Measurements from ENCODE around the gene PRDM16. TPM values are rescaled to one million over a fixed set of nuclear protein-coding genes. Genes with fewer than 3 reads are reported as not detected.

The PRDM16 gene
- total RNA-seq, 1 experiment from 2014 or later: 6.1 TPM

DNA sequence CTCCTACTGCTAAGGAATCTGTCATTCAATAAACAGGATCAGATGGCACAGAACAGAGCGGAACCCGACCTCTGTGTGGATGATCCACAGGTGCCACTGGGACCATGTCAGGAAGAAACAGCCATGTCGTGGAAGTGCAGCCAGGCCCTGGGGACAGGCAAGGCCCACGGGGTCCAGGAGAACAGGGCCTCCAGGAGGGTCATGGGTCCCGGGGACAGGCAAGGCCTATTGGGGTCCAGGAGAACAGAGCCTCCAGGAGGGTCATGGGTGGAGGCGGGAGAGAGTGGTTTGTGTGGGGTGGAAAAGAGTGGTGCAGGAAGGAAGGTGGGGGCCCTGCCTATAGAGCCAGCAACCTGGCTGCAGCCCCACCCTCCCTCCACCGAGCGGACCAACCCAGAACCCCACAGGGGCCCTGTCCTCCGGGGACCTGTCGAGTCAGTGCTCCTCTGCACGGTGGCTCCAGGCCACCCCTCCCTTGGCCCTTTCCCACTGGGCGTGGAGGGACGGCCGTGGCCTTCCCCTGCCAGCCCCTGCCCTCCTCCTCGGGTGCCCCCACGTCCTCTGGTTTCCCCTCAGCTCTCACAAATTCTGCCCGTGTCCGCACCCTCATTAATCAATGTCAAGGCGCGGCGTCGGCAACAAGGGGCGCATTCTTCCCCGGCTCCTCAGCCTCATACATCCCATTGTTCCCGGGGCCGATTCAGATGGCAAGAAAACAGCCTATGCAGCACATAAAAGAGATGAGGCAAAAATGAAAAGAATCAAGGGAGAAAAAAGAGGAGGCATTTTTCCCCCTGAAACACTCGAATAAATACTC lies 146.4 kb downstream of the PRDM16 start:
- CTCF ChIA-PET: no interaction called here

More for the DNA sequence above, 146.4 kb downstream of the PRDM16 start:
- Histone ChIP-seq H3K4me2 (ENCODE audit: low read length) (no peak overlapping the region), H3K79me2 (ENCODE audit: insufficient read depth, low read length) (no peaks in the 10 kb centered on the region), H3K27ac (ENCODE audit: low read depth, low read length) (no peak overlapping the region), H3K9me2 (ENCODE audit: insufficient read depth) (no peaks in the 10 kb centered on the region), H2AFZ (ENCODE audit: low read depth, low read length, poor library complexity, severe bottlenecking) (no peak overlapping the region), H3K9ac (ENCODE audit: low read length) (no peak overlapping the region), H3K9me3 (ENCODE audit: control insufficient read depth in 1 of 2, insufficient read depth in 1 of 2, low read depth in 1 of 2, low read length in 2 of 2) (no peaks in the 10 kb centered on the region), H3K4me1 (ENCODE audit: control insufficient read depth in 1 of 2, insufficient read depth in 2 of 2, low read length in 2 of 2) (no peaks in the 10 kb centered on the region), H3K4me3 (replicated peaks in 1 of 2; ENCODE audit: low read depth in 1 of 2, low read length in 2 of 2) (no peak overlapping the region), H3K36me3 (ENCODE audit: control insufficient read depth in 1 of 2, insufficient read depth in 2 of 2, low read length in 2 of 2) (no peaks in the 10 kb centered on the region), H3K27me3 (ENCODE audit: insufficient read depth, low read length) (no peaks in the 10 kb centered on the region), H4K20me1 (ENCODE audit: insufficient read depth) (no peaks in the 10 kb centered on the region)
- POLR2A ChIA-PET: no interaction called here
- DNase-seq (ENCODE audit: low read depth, low spot score) (no peak), ATAC-seq (no peak)
- TF ChIP-seq, protein P1, sequence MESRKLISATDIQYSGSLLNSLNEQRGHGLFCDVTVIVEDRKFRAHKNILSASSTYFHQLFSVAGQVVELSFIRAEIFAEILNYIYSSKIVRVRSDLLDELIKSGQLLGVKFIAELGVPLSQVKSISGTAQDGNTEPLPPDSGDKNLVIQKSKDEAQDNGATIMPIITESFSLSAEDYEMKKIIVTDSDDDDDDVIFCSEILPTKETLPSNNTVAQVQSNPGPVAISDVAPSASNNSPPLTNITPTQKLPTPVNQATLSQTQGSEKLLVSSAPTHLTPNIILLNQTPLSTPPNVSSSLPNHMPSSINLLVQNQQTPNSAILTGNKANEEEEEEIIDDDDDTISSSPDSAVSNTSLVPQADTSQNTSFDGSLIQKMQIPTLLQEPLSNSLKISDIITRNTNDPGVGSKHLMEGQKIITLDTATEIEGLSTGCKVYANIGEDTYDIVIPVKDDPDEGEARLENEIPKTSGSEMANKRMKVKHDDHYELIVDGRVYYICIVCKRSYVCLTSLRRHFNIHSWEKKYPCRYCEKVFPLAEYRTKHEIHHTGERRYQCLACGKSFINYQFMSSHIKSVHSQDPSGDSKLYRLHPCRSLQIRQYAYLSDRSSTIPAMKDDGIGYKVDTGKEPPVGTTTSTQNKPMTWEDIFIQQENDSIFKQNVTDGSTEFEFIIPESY (IDR thresholded peaks at IDR 0.05; ENCODE audit: extremely low read depth, insufficient replicate concordance, low read length): no peak
- TF ChIP-seq YY1 (IDR thresholded peaks at IDR 0.05; ENCODE audit: extremely low read depth, insufficient replicate concordance, low read depth, low read length): no peak
- no peak for TF ChIP-seq CBX3 (IDR thresholded peaks at IDR 0.05; ENCODE audit: low read depth)
- no peak for TF ChIP-seq ZFX (IDR thresholded peaks at IDR 0.05)
- TF ChIP-seq EZH2 (IDR thresholded peaks at IDR 0.05): no peak
- no peak for TF ChIP-seq SRF (IDR thresholded peaks at IDR 0.05; ENCODE audit: low read depth)
- no peak for TF ChIP-seq CEBPB (IDR thresholded peaks at IDR 0.05; ENCODE audit: low read depth)
- no peak for TF ChIP-seq SP1 (IDR thresholded peaks at IDR 0.05; ENCODE audit: low read depth)
- TF ChIP-seq SIN3A (IDR thresholded peaks at IDR 0.05; ENCODE audit: low read depth): no peak
- TF ChIP-seq, protein P2, sequence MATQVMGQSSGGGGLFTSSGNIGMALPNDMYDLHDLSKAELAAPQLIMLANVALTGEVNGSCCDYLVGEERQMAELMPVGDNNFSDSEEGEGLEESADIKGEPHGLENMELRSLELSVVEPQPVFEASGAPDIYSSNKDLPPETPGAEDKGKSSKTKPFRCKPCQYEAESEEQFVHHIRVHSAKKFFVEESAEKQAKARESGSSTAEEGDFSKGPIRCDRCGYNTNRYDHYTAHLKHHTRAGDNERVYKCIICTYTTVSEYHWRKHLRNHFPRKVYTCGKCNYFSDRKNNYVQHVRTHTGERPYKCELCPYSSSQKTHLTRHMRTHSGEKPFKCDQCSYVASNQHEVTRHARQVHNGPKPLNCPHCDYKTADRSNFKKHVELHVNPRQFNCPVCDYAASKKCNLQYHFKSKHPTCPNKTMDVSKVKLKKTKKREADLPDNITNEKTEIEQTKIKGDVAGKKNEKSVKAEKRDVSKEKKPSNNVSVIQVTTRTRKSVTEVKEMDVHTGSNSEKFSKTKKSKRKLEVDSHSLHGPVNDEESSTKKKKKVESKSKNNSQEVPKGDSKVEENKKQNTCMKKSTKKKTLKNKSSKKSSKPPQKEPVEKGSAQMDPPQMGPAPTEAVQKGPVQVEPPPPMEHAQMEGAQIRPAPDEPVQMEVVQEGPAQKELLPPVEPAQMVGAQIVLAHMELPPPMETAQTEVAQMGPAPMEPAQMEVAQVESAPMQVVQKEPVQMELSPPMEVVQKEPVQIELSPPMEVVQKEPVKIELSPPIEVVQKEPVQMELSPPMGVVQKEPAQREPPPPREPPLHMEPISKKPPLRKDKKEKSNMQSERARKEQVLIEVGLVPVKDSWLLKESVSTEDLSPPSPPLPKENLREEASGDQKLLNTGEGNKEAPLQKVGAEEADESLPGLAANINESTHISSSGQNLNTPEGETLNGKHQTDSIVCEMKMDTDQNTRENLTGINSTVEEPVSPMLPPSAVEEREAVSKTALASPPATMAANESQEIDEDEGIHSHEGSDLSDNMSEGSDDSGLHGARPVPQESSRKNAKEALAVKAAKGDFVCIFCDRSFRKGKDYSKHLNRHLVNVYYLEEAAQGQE (IDR thresholded peaks at IDR 0.05; ENCODE audit: low read depth): no peak
- no peak for TF ChIP-seq ELF1 (IDR thresholded peaks at IDR 0.05; ENCODE audit: borderline replicate concordance, low read depth)
- no peak for TF ChIP-seq JUND (IDR thresholded peaks at IDR 0.05)
- TF ChIP-seq EZH2phosphoT487 (IDR thresholded peaks at IDR 0.05; ENCODE audit: borderline replicate concordance): no peak
- TF ChIP-seq, protein P3, sequence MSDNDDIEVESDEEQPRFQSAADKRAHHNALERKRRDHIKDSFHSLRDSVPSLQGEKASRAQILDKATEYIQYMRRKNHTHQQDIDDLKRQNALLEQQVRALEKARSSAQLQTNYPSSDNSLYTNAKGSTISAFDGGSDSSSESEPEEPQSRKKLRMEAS (IDR thresholded peaks at IDR 0.05): no peak
- TF ChIP-seq ZNF274 (IDR thresholded peaks at IDR 0.05; ENCODE audit: low read depth, low read length): no peak
- TF ChIP-seq FOSL1 (IDR thresholded peaks at IDR 0.05; ENCODE audit: low read depth): no peak
- RAD21 ChIA-PET (ENCODE audit: low non-redundant PET in 1 of 2, low total read pairs in 2 of 2, uncharacterized antibody in 2 of 2, unreplicated experiment in 2 of 2): no interaction called here
- intact Hi-C loops (cut with micrococcal nuclease): no loop called here
- no TSS peak for BruUV-seq (replicated peaks)
